Measurements from ENCODE around the gene PCDHGA8.

GRCh38 chr5:141369994-141370848, 22.2 kb upstream of the PCDHGA8 start, which contains the start of gene PCDHGB3:
- TF ChIP-seq CTCF (IDR thresholded peaks at IDR 0.05), result peak in 1 of 2 donors; percentile 27
- no peak for TF ChIP-seq POLR2A (IDR thresholded peaks at IDR 0.05)
- no peak for TF ChIP-seq EP300 (IDR thresholded peaks at IDR 0.05)
- TF ChIP-seq POLR2AphosphoS5 (IDR thresholded peaks at IDR 0.05), result no peak

All from suprapubic skin (tissue), 4 donors.